Fibroblast of mammary gland (primary cell): ENCODE results near the gene FBXW7.

Source experiments
- DNase-seq: peaks from one replicate; pipeline ENCODE4 v3.0.0-alpha.2; 2010; ENCODE audit warnings: low read depth
- H3K4me3 ChIP-seq: 2 replicates; pipeline ENCODE4 v1.5.1; 2011; ENCODE audit warnings: low read depth, mild to moderate bottlenecking, low read length, moderate library complexity; ENCODE audit not compliant: control insufficient read depth
- TF ChIP-seq, protein P1 (sequence below): conservative IDR thresholded peaks from 2 replicates; pipeline ENCODE4 v1.5.1; 2011; ENCODE audit warnings: low read depth, low read length, inconsistent platforms; ENCODE audit not compliant: control insufficient read depth, insufficient read depth

FBXW7 gene

DNA sequence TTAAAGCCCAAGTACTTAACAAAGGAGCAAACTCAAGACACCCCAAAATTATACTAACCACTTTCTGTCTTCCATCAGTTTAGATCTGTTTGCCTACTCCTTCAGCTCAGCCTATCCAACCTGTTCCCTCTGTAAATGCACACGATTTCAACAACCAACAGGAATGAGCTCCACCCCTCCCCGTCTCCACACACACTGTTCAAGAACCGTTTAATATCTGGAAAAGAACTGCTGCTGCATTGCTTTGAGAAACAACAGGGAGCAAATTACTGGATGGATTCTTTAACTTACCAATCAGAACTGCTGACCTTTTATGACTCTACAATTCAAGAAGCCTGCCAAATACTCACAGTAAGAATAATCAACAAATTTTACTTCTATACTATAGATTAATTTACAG, 87.0 kb downstream of the FBXW7 start:
- no peak for DNase-seq
- H3K4me3 ChIP-seq = no peak overlapping the region
- TF ChIP-seq, protein P1, sequence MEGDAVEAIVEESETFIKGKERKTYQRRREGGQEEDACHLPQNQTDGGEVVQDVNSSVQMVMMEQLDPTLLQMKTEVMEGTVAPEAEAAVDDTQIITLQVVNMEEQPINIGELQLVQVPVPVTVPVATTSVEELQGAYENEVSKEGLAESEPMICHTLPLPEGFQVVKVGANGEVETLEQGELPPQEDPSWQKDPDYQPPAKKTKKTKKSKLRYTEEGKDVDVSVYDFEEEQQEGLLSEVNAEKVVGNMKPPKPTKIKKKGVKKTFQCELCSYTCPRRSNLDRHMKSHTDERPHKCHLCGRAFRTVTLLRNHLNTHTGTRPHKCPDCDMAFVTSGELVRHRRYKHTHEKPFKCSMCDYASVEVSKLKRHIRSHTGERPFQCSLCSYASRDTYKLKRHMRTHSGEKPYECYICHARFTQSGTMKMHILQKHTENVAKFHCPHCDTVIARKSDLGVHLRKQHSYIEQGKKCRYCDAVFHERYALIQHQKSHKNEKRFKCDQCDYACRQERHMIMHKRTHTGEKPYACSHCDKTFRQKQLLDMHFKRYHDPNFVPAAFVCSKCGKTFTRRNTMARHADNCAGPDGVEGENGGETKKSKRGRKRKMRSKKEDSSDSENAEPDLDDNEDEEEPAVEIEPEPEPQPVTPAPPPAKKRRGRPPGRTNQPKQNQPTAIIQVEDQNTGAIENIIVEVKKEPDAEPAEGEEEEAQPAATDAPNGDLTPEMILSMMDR = no peak

DNA sequence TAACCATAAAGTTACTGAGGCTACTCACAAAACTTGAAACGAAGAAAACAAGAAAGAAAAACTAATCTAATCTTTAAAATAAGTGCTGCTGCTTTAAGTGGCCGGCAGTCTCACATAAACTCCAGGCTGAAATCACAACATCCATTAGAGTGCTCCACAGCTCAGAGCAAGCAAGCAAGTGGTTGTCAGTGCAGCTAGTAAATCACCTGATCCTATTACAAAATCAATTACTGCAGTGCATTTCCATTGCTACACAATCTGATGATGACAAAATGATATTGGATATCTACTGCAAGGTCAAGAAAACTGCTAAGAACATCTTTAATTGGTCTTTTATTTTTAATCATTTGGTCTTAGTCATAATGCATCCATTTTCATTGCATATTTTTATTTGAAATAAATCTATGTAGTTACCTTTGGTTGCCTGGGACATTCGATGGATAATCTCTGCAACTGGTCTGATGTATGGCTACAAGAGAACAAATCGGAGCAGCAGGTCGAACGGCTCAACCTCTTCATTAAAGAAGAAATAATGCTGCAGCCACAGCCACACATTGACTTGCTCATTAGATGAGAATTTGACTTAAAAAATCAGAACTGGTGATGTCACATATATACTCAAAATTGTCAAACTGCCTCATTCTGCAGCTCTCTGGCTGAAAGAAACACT, 87.7 kb downstream of the FBXW7 start:
- DNase-seq = no peak
- H3K4me3 ChIP-seq = no peak overlapping the region
- TF ChIP-seq, protein P1 = no peak

DNA sequence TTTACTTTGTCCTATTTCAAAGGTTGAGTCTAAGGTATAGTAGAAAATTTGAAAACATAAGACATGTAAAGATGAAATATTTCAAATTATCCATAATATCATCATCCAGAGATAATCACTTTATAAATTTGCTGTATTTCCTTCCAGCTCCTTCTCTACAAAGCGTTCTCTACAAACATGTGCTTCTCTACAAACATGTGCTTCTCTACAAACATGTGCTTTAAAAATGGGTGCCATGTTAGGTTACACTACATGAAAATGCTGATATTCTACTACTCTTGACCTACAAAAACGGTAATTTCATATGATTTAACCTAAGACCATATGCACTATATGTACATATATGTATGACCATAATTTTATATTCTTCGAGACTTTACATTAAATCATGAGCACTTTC, 92.0 kb downstream of the FBXW7 start:
- H3K4me3 ChIP-seq = no peak overlapping the region
- TF ChIP-seq, protein P1 = no peak
- no peak for DNase-seq

DNA sequence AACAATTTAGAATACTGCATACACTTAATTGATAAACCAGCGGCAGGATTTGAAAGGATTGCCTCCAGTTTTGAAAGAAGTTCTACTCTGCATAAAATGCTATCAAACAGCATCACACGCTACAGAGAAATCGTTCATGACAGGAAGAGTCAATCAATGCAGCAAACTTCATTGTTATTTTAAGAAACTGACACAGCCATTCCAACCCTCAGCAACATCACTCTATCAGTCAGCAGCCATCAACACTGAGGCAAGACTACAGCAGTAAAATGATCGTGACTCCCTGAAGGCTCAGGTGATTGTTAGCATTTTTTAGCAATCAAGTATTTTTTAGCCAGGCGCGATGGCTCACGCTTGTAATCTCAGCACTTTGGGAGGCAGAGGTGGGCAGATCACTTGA, 98.3 kb downstream of the FBXW7 start:
- TF ChIP-seq, protein P1 = no peak
- no peak for DNase-seq
- no peak overlapping the region for H3K4me3 ChIP-seq

DNA sequence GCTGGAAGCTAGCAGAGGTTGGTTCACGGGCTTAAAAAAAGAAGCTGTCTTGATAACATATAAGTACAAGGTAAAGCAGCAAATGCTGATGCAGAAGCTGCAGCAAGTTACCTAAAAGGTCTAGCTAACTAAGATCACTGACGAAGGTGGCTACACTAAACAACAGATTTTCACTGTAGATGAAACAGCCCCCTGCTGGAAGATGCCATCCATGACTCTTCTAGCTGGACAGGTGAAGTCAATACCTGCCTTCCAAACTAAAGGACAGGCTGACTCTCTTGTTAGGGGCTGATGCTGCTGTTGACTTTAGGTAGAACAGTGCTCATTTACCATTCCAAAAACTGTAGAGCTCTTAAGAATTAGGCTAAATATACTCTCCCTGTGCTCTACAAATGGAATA, 99.5 kb downstream of the FBXW7 start:
- no peak for DNase-seq
- TF ChIP-seq, protein P1 = no peak
- H3K4me3 ChIP-seq = no peak overlapping the region

DNA sequence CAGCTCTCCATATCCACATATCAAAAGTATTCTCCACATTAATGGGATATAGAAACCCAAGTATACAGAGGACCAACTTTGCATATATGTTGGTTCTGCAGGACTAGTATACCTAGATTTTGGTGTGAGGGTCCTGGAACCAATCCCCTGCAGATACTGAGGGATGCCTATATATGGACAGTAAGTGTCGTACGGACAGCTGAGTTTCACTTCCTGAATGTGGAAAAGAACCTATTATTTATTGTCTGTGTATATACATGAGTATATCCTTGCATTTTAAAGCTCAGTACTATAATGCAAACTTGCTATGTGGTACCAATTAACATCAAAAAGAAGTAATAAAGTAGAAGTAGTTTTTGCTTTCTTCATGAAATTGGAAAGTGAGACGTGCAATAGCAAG, 101.9 kb downstream of the FBXW7 start:
- TF ChIP-seq, protein P1 = no peak
- H3K4me3 ChIP-seq = no peak overlapping the region
- no peak for DNase-seq

DNA sequence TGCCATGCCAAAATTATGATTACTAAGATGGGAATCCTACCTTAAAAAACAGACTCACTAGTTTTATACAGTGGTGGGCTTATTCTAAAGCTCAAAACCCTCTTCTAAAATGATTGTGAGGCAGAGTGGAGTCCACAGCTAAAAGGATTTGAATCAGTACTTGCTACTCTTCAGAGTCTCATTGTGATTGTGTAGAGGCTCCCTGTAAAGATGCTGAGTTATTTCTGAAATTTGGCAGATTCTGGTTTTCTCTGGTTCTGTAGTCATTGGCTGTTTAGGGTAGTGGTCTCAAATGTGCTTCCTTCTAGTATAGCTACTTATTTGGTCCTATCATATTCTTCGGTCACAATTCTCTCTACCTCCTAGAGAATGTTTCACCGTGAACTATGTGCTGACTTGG, 104.1 kb downstream of the FBXW7 start:
- TF ChIP-seq, protein P1 = no peak
- H3K4me3 ChIP-seq = no peak overlapping the region
- no peak for DNase-seq
